ENCODE results near the gene PRPF40A.

GRCh38 chr2:152632736-152633135 is 84.5 kb downstream of the PRPF40A start:
- TF ChIP-seq MAX (IDR thresholded peaks at IDR 0.05) (no peak), CTCF (IDR thresholded peaks at IDR 0.05; ENCODE audit: control extremely low read depth in 1 of 3, insufficient read depth in 1 of 3, low read depth in 1 of 3, low read length in 3 of 3) (no peak), EP300 (IDR thresholded peaks at IDR 0.05; ENCODE audit: borderline replicate concordance in 1 of 2, low read depth in 2 of 2, low read length in 2 of 2) (no peak), EZH2 (IDR thresholded peaks at IDR 0.05; ENCODE audit: low read depth, low read length, severe bottlenecking) (no peak), BACH1 (IDR thresholded peaks at IDR 0.05; ENCODE audit: low read length) (no peak), POLR2A (IDR thresholded peaks at IDR 0.05; ENCODE audit: control extremely low read depth in 1 of 2, low read depth in 2 of 2, low read length in 2 of 2) (no peak), KDM1A (IDR thresholded peaks at IDR 0.05; ENCODE audit: borderline replicate concordance, low read length) (no peak), CEBPB (IDR thresholded peaks at IDR 0.05; ENCODE audit: low read depth, low read length) (no peak), MAFK (IDR thresholded peaks at IDR 0.05; ENCODE audit: low read depth, low read length) (no peak), TCF12 (IDR thresholded peaks at IDR 0.05; ENCODE audit: low read depth, low read length) (no peak)

Data from H1 (cell line).